Measurements from ENCODE around the gene ALOX5. TPM values are rescaled to one million over a fixed set of nuclear protein-coding genes. Genes with fewer than 3 reads are reported as not detected.

ALOX5 gene
- total and polyA plus RNA-seq, 7 donors: 1.6 to 3.1 (median 2.0) TPM

DNA sequence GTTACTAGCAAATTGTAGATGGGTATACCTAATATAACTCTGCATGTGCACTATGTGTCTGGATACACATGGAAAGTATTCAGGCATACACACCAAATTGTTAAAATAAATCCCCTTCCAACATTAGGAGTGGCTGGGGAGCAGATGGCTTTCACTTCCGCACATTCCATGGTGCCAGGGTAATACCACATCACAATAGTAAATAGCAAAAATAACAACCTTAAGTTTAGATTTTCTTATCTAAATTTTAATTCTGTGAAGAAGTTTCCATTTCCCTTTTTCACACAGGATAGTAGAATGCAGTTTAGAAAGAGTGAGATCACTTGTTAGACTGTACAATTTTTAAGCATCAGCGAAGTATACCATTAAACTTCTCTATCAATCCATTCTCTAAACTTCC, 5.8 kb upstream of the ALOX5 start:
- Histone ChIP-seq H3K36me3 (ENCODE audit: insufficient read depth in 1 of 2, low read depth in 1 of 2) (no peaks in the 10 kb centered on the region), H3K9me3 (no peaks in the 10 kb centered on the region), H3K4me3 (no peak overlapping the region), H3K4me1 (no peaks in the 10 kb centered on the region), H3K27me3 (ENCODE audit: insufficient read depth in 3 of 3, low read length in 2 of 3) (peaks cover 0 to 40% (median 1%) of the 10 kb centered on the region in 3 donors), H3K27ac (no peak overlapping the region)
- DNase-seq (no peak), ATAC-seq (no peak)
- intact Hi-C loops (cut with DNase I): no loop called here
- TF ChIP-seq, protein P1, sequence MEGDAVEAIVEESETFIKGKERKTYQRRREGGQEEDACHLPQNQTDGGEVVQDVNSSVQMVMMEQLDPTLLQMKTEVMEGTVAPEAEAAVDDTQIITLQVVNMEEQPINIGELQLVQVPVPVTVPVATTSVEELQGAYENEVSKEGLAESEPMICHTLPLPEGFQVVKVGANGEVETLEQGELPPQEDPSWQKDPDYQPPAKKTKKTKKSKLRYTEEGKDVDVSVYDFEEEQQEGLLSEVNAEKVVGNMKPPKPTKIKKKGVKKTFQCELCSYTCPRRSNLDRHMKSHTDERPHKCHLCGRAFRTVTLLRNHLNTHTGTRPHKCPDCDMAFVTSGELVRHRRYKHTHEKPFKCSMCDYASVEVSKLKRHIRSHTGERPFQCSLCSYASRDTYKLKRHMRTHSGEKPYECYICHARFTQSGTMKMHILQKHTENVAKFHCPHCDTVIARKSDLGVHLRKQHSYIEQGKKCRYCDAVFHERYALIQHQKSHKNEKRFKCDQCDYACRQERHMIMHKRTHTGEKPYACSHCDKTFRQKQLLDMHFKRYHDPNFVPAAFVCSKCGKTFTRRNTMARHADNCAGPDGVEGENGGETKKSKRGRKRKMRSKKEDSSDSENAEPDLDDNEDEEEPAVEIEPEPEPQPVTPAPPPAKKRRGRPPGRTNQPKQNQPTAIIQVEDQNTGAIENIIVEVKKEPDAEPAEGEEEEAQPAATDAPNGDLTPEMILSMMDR (IDR thresholded peaks at IDR 0.05): no peak
- WGBS, 3 donors: 89 to 95% (median 90%) methylated on average over 2 of the region's 2 CpGs

DNA sequence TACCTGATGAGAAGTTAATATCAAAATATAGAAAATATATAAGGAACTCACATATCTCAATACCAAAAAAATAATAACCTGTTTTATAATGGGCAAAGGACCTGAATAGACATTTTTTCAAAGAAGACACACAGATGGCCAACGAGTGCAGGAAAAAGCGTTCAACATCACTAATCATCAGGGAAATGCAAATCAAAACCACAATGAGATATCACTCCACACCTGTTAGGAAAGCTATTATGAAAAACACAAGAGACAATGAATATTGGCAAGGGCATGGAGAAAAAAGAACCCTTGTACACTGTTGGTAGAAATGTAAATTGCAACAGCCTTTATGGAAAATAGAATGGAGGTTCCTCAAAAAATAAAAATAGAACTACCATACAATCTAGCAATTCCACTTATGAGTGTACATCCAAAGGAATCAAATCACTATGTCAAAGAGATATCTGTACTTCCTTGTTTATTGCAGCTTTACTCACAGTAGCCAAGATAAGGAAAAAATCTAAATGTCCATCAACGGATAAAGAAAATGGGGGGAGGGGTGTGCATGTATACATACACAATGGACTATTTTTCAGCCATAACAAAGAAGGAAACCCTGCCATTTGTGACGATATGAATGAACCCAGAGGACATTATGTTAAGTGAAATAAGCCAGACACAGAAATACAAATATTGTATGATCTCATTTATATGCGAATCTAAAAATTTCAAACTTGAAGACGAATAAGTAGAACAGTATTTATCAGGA, 3.6 kb upstream of the ALOX5 start:
- DNase-seq (no peak), ATAC-seq (no peak)
- peaks cover 8% of the 10 kb centered on the region for H3K4me1 ChIP-seq
- no peaks in the 10 kb centered on the region for H3K9me3 ChIP-seq
- intact Hi-C loops (cut with DNase I): no loop called here
- WGBS, 3 donors: 64 to 65% (median 65%) methylated on average over 6 of the region's 6 CpGs
- H3K36me3 ChIP-seq (ENCODE audit: insufficient read depth in 1 of 2, low read depth in 1 of 2): no peaks in the 10 kb centered on the region
- peaks cover 0 to 60% (median 9%) of the 10 kb centered on the region in 3 donors for H3K27me3 ChIP-seq (ENCODE audit: insufficient read depth in 3 of 3, low read length in 2 of 3)
- TF ChIP-seq, protein P1 (IDR thresholded peaks at IDR 0.05): no peak
- H3K27ac ChIP-seq: no peak overlapping the region
- no peak overlapping the region for H3K4me3 ChIP-seq

DNA sequence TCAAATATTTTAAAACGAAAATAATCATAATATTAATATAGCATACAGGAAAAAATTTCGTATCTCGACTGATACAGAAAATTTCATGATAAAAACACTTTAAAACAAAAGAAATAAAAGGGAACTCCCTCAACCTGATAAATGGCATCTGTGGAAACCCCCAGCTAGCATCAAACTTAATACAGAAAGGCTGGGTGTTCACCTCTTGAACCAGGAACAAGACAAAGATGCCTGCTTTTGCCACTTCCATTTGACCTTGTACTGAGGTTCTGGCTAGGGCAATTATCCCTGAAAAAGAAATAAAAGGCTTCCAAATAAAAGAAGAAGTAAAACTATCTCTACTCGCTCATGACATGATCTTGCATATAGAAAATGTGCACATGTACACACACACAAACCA, 2.5 kb upstream of the ALOX5 start:
- Histone ChIP-seq H3K4me3 (no peak overlapping the region), H3K4me1 (peaks cover 8% of the 10 kb centered on the region), H3K36me3 (ENCODE audit: insufficient read depth in 1 of 2, low read depth in 1 of 2) (no peaks in the 10 kb centered on the region), H3K27me3 (ENCODE audit: insufficient read depth in 3 of 3, low read length in 2 of 3) (peaks cover 0 to 72% (median 9%) of the 10 kb centered on the region in 3 donors), H3K27ac (no peak overlapping the region), H3K9me3 (no peaks in the 10 kb centered on the region)
- TF ChIP-seq, protein P1 (IDR thresholded peaks at IDR 0.05): no peak
- intact Hi-C loops (cut with DNase I): no loop called here
- WGBS, 3 donors: 73 to 85% (median 73%) methylated on average over 4 of the region's 4 CpGs
- DNase-seq (no peak), ATAC-seq (no peak)

DNA sequence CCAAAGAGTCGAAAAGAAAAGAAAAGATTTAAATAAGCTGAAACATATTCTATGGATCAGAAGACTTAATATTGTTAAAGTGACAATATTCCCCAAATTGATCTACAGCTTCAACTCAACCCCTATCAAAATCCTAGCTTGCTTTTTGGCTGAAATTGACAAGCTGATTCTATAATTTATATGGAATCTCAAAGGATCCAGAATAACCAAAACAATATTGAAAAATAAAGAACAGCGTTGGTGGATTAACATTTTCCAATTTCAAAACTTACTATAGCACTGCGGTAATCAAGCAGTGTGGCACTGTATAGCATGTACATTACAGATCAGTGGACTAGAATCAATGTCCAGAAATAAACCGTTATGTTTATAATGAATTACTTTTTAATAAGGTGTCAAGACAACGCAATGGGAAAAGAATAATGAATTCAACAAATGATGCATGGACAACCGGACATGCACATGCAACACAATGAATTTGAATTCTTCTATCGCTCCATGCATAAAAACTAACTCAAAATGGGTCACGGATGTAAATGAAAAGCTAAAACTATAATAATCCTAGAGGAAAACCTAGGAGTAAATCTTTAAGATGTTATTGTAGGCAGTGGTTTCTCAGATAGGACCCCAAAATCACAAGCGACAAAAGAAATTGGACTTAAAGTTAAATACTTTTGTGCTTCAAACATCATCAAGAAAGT, 1.6 kb upstream of the ALOX5 start:
- no peak for ATAC-seq
- Histone ChIP-seq H3K27ac (no peak overlapping the region), H3K27me3 (ENCODE audit: insufficient read depth in 3 of 3, low read length in 2 of 3) (peaks cover 0 to 79% (median 9%) of the 10 kb centered on the region in 3 donors), H3K36me3 (ENCODE audit: insufficient read depth in 1 of 2, low read depth in 1 of 2) (no peaks in the 10 kb centered on the region), H3K4me3 (no peak overlapping the region), H3K4me1 (peaks cover 8% of the 10 kb centered on the region), H3K9me3 (no peaks in the 10 kb centered on the region)
- intact Hi-C loops (cut with DNase I): no loop called here
- DNase-seq: no peak
- TF ChIP-seq, protein P1 (IDR thresholded peaks at IDR 0.05): no peak
- WGBS, 3 donors: 67 to 74% (median 72%) methylated on average over 9 of the region's 9 CpGs

All from psoas muscle (tissue), 8 donors.